HepG2 (cell line): ENCODE results near the gene PPFIA3. TPM values are rescaled to one million over a fixed set of nuclear protein-coding genes. Genes with fewer than 3 reads are reported as not detected.

ENCODE experiments used
- ARID5B ChIP-seq: IDR thresholded peaks from 2 replicates; pipeline ENCODE4 v1.4.0; 2020; ENCODE audit warnings: mild to moderate bottlenecking, missing genetic modification reagents
- CREBL2 ChIP-seq: sonication (generic); formaldehyde crosslinking; IDR thresholded peaks from 2 replicates; pipeline ENCODE4 v1.8.1; 2023; ENCODE audit warnings: missing genetic modification reagents, mild to moderate bottlenecking, borderline replicate concordance
- HOXA5 ChIP-seq: sonication (generic); formaldehyde crosslinking; IDR thresholded peaks from 2 replicates; pipeline ENCODE4 v1.4.0; 2020; ENCODE audit warnings: missing genetic modification reagents
- KDM1A ChIP-seq: IDR thresholded peaks from 2 replicates; pipeline ENCODE4 v1.6.1; 2016; ENCODE audit warnings: missing compliant biosample characterization
- KDM3A ChIP-seq: IDR thresholded peaks from 2 replicates; pipeline ENCODE4 v1.6.1; 2018; ENCODE audit warnings: low read depth, missing compliant biosample characterization
- MED8 ChIP-seq: sonication (generic); formaldehyde crosslinking; IDR thresholded peaks from 2 replicates; pipeline ENCODE4 v1.8.1; 2023; ENCODE audit warnings: mild to moderate bottlenecking, missing genetic modification reagents; ENCODE audit not compliant: insufficient replicate concordance
- NFKB2 ChIP-seq: sonication (generic); formaldehyde crosslinking; IDR thresholded peaks from 2 replicates; pipeline ENCODE4 v1.4.0; 2020; ENCODE audit warnings: missing genetic modification reagents, borderline replicate concordance
- NKX3-1 ChIP-seq: sonication (generic); formaldehyde crosslinking; IDR thresholded peaks from 2 replicates; pipeline ENCODE4 v1.5.0; 2020; ENCODE audit warnings: missing genetic modification reagents
- RFXANK ChIP-seq: IDR thresholded peaks from 2 replicates; pipeline ENCODE4 v1.6.1; 2016
- SNAPC4 ChIP-seq: sonication (generic); formaldehyde crosslinking; IDR thresholded peaks from 2 replicates; pipeline ENCODE4 v1.4.0; 2020; ENCODE audit warnings: mild to moderate bottlenecking, missing genetic modification reagents
- TSC22D2 ChIP-seq: sonication (generic); formaldehyde crosslinking; IDR thresholded peaks from 2 replicates; pipeline ENCODE4 v1.5.1; 2020; ENCODE audit warnings: missing genetic modification reagents, mild to moderate bottlenecking, borderline replicate concordance
- ZBTB25 ChIP-seq: IDR thresholded peaks from 2 replicates; pipeline ENCODE4 v1.6.1; 2018; ENCODE audit warnings: missing genetic modification reagents
- ZNF253 ChIP-seq: sonication (generic); formaldehyde crosslinking; IDR thresholded peaks from 2 replicates; pipeline ENCODE4 v1.8.0; 2022; ENCODE audit warnings: mild to moderate bottlenecking, missing genetic modification reagents, borderline replicate concordance
- ZNF430 ChIP-seq: sonication (generic); formaldehyde crosslinking; IDR thresholded peaks from 2 replicates; pipeline ENCODE4 v1.9.0; 2021; ENCODE audit warnings: mild to moderate bottlenecking, missing genetic modification reagents
- ZNF629 ChIP-seq: sonication (generic); formaldehyde crosslinking; conservative IDR thresholded peaks from 2 replicates; pipeline ENCODE4 v1.5.0; 2020; ENCODE audit warnings: missing genetic modification reagents
- ZNF775 ChIP-seq: sonication (generic); formaldehyde crosslinking; IDR thresholded peaks from 2 replicates; pipeline ENCODE4 v1.4.0; 2020; ENCODE audit warnings: missing genetic modification reagents, mild to moderate bottlenecking, moderate library complexity, borderline replicate concordance
- polyA plus RNA-seq, 8 experiments: library from polyadenylated mRNA; depleted of rRNA in 3 of 8; stranded (reverse) in 7 of 8; unstranded in 1 of 8; fragments of >200 nt; fragmentation: Illumina TruSeq in 4 of 8; extraction: Trizol in 4 of 8; gene quantifications; 2 replicates each; pipeline versions ENCODE4 v1.2.1 to v1.2.3, GENCODE V29; 2011 to 2016; ENCODE audit warnings: low read depth in 4 of 8, missing spikeins in 1 of 8, mixed read lengths in 1 of 8; ENCODE audit not compliant: insufficient read depth in 1 of 8
- total RNA-seq, 5 experiments: library from RNA; depleted of rRNA; stranded (reverse); fragments of >200 nt; fragmentation: Illumina TruSeq; extraction: Trizol; gene quantifications; 2 replicates each; pipeline ENCODE4 v1.2.3, GENCODE V29; 2016; ENCODE audit warnings: low read depth in 1 of 5
- TF ChIP-seq, protein P1 (sequence below): sonication (generic); formaldehyde crosslinking; IDR thresholded peaks from 2 replicates; pipeline ENCODE4 v1.4.0; 2020; ENCODE audit warnings: mild to moderate bottlenecking, missing genetic modification reagents

PPFIA3 gene
- total and polyA plus RNA-seq, 2 of the 13 experiments (the other 11 are each of a cell fraction or from before 2014, with no cell fraction given): 6.7 to 8.6 TPM

GRCh38 chr19:49150106-49150943 is 31.0 kb downstream of the PPFIA3 start (continued):
- TF ChIP-seq ARID5B (CRISPR knock-in tag) (no peak; the same call in 1 of the 2 replicates), RFXANK (CRISPR knock-in tag) (no peak), MED8 (CRISPR knock-in tag) (no peak), CREBL2 (CRISPR knock-in tag) (no peak), ZNF629 (CRISPR knock-in tag) (no peak; the same call in 1 of the 2 replicates), NKX3-1 (CRISPR knock-in tag) (no peak), ZNF430 (no peak; the same call in 1 of the 2 replicates), KDM3A (CRISPR knock-in tag) (peak; percentile 18; the same call in 1 of the 2 replicates), NFKB2 (CRISPR knock-in tag) (no peak), ZNF253 (peak; percentile 61; the same call in 1 of the 2 replicates), HOXA5 (no peak), ZNF775 (CRISPR knock-in tag) (0 out of 2 replicates have a peak, but pooled peaks have one; percentile 28), ZBTB25 (CRISPR knock-in tag) (peak; percentile 76; the same call in 1 of the 2 replicates), SNAPC4 (CRISPR knock-in tag) (no peak; the same call in 1 of the 2 replicates), TSC22D2 (CRISPR knock-in tag) (no peak), KDM1A (CRISPR knock-in tag) (no peak)
- TF ChIP-seq, protein P1, sequence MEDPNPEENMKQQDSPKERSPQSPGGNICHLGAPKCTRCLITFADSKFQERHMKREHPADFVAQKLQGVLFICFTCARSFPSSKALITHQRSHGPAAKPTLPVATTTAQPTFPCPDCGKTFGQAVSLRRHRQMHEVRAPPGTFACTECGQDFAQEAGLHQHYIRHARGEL: no peak
